ENCODE data around the gene UBD.

The UBD gene

GRCh38 chr6:29509711-29510110 lies 49.8 kb downstream of the UBD start:
- TF ChIP-seq, protein P1, sequence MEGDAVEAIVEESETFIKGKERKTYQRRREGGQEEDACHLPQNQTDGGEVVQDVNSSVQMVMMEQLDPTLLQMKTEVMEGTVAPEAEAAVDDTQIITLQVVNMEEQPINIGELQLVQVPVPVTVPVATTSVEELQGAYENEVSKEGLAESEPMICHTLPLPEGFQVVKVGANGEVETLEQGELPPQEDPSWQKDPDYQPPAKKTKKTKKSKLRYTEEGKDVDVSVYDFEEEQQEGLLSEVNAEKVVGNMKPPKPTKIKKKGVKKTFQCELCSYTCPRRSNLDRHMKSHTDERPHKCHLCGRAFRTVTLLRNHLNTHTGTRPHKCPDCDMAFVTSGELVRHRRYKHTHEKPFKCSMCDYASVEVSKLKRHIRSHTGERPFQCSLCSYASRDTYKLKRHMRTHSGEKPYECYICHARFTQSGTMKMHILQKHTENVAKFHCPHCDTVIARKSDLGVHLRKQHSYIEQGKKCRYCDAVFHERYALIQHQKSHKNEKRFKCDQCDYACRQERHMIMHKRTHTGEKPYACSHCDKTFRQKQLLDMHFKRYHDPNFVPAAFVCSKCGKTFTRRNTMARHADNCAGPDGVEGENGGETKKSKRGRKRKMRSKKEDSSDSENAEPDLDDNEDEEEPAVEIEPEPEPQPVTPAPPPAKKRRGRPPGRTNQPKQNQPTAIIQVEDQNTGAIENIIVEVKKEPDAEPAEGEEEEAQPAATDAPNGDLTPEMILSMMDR (IDR thresholded peaks at IDR 0.05; ENCODE audit: control insufficient read depth, extremely low read depth, insufficient read depth): no peak
- DNase-seq (ENCODE audit: low read depth): no peak
- no peak overlapping the region for H3K4me3 ChIP-seq (ENCODE audit: low read depth, low read length)

GRCh38 chr6:29509239-29509638 lies 50.3 kb downstream of the UBD start:
- DNase-seq (ENCODE audit: low read depth): no peak
- TF ChIP-seq, protein P1 (IDR thresholded peaks at IDR 0.05; ENCODE audit: control insufficient read depth, extremely low read depth, insufficient read depth): no peak
- no peak overlapping the region for H3K4me3 ChIP-seq (ENCODE audit: low read depth, low read length)

DNA sequence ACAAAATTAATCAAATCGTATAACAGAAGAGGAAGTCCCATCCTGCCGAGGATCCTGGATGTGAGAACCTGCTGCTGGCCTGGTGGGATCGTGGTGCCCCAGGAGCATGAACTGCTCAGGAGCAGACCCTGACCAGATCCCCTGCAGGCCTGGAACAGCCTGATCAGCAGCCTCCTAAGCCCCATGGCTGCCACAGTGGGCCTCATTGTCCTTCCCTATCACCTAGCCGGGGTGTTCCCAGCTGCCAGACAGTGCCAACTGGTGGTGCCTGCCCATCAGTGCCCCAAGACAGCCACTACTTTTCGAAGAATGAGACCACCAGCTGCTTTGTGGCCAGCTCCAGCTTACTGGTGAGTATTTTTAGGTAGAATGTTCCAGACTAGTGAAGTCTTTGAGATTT lies 52.2 kb downstream of the UBD start:
- no peak overlapping the region for H3K4me3 ChIP-seq (ENCODE audit: low read depth, low read length)
- no peak for DNase-seq (ENCODE audit: low read depth)
- TF ChIP-seq, protein P1 (IDR thresholded peaks at IDR 0.05; ENCODE audit: control insufficient read depth, extremely low read depth, insufficient read depth): no peak

DNA sequence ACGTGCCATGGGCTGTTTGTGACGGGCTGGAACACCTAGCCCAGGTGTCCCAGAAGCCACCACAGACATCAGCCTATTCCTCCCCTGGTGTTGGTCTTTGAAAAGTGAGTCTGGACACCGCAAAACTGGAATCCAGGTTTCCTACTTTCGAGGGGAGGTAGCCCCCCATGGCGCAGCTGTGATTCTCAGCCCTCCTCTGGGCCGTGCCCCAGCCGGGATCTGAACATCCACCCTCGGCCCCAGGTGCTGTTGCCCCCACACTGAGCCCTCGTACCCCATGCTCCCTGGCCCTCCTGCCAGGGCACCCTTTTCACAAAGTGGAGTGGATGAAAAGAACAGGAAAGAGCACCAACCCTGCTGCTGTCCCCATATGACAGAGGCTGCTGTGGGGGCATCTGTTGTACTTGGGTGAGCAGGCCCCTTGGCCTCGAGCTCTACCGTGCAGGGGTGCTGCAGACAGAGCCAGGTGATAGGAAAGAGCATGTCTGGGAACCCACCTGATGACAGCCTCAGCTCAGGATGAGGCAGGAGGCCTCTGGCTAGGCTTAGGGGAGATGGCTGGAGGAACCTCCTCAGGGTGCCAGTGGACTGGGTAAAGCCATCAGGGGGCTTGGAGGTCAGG lies 53.0 kb downstream of the UBD start:
- H3K4me3 ChIP-seq (ENCODE audit: low read depth, low read length): no peak overlapping the region
- TF ChIP-seq, protein P1 (IDR thresholded peaks at IDR 0.05; ENCODE audit: control insufficient read depth, extremely low read depth, insufficient read depth): no peak
- no peak for DNase-seq (ENCODE audit: low read depth)

DNA sequence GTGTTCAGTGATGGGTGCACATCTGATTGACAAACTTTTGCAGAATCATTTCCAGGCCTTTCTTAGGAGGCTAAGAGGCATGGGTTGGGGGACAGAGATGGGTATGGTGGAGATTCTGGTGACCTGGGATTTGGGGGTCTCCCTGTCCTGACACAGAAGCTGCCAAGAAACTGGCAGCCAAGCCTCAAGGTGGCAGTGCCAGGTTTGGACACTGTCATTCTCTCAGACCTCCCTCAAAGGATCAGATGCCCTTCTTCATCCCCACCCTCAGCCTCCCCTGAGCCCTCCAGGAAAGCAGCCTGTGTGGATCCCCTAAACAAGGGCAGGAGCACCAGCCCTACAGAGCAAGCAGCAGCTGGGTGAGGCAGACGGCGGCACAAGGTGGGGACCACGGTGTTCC lies 53.7 kb downstream of the UBD start:
- no peak overlapping the region for H3K4me3 ChIP-seq (ENCODE audit: low read depth, low read length)
- TF ChIP-seq, protein P1 (IDR thresholded peaks at IDR 0.05; ENCODE audit: control insufficient read depth, extremely low read depth, insufficient read depth): no peak
- DNase-seq (ENCODE audit: low read depth): no peak
